ENCODE measurements around the gene AARS2.

DNA sequence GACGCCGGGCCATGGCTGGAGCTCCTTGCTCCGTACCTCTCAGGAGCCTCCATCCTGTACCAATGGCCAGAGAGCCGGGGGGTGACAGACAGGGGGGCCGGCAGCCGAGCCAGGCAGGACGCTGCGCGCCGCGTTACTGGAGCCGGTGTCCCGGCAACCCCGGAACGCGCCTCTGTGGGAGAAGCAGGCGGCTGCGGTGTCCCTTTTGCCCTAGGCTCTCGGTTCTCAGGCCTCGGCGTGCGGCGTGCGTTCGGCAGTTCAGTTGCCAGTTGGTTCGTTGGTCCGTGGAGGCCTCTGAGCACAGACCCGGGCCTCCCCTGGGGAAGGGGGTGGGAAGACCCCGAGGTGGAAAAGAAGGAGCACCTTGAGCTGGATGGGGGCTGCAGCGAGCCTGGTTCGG is 29.3 kb upstream of the AARS2 start, which contains the start of gene SPATS1:
- TF ChIP-seq, protein P1, sequence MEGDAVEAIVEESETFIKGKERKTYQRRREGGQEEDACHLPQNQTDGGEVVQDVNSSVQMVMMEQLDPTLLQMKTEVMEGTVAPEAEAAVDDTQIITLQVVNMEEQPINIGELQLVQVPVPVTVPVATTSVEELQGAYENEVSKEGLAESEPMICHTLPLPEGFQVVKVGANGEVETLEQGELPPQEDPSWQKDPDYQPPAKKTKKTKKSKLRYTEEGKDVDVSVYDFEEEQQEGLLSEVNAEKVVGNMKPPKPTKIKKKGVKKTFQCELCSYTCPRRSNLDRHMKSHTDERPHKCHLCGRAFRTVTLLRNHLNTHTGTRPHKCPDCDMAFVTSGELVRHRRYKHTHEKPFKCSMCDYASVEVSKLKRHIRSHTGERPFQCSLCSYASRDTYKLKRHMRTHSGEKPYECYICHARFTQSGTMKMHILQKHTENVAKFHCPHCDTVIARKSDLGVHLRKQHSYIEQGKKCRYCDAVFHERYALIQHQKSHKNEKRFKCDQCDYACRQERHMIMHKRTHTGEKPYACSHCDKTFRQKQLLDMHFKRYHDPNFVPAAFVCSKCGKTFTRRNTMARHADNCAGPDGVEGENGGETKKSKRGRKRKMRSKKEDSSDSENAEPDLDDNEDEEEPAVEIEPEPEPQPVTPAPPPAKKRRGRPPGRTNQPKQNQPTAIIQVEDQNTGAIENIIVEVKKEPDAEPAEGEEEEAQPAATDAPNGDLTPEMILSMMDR (IDR thresholded peaks at IDR 0.05), result no peak
- no peak for TF ChIP-seq POLR2A (IDR thresholded peaks at IDR 0.05)
